Measurements from ENCODE around the gene DUOX2. TPM values are rescaled to one million over a fixed set of nuclear protein-coding genes. Genes with fewer than 3 reads are reported as not detected.

Gene DUOX2
- total and polyA plus RNA-seq, 2 experiments from 2014 or later = not detected

- H3K4me3 Mint-ChIP-seq = no peak overlapping the region
- TF ChIP-seq, protein P1, sequence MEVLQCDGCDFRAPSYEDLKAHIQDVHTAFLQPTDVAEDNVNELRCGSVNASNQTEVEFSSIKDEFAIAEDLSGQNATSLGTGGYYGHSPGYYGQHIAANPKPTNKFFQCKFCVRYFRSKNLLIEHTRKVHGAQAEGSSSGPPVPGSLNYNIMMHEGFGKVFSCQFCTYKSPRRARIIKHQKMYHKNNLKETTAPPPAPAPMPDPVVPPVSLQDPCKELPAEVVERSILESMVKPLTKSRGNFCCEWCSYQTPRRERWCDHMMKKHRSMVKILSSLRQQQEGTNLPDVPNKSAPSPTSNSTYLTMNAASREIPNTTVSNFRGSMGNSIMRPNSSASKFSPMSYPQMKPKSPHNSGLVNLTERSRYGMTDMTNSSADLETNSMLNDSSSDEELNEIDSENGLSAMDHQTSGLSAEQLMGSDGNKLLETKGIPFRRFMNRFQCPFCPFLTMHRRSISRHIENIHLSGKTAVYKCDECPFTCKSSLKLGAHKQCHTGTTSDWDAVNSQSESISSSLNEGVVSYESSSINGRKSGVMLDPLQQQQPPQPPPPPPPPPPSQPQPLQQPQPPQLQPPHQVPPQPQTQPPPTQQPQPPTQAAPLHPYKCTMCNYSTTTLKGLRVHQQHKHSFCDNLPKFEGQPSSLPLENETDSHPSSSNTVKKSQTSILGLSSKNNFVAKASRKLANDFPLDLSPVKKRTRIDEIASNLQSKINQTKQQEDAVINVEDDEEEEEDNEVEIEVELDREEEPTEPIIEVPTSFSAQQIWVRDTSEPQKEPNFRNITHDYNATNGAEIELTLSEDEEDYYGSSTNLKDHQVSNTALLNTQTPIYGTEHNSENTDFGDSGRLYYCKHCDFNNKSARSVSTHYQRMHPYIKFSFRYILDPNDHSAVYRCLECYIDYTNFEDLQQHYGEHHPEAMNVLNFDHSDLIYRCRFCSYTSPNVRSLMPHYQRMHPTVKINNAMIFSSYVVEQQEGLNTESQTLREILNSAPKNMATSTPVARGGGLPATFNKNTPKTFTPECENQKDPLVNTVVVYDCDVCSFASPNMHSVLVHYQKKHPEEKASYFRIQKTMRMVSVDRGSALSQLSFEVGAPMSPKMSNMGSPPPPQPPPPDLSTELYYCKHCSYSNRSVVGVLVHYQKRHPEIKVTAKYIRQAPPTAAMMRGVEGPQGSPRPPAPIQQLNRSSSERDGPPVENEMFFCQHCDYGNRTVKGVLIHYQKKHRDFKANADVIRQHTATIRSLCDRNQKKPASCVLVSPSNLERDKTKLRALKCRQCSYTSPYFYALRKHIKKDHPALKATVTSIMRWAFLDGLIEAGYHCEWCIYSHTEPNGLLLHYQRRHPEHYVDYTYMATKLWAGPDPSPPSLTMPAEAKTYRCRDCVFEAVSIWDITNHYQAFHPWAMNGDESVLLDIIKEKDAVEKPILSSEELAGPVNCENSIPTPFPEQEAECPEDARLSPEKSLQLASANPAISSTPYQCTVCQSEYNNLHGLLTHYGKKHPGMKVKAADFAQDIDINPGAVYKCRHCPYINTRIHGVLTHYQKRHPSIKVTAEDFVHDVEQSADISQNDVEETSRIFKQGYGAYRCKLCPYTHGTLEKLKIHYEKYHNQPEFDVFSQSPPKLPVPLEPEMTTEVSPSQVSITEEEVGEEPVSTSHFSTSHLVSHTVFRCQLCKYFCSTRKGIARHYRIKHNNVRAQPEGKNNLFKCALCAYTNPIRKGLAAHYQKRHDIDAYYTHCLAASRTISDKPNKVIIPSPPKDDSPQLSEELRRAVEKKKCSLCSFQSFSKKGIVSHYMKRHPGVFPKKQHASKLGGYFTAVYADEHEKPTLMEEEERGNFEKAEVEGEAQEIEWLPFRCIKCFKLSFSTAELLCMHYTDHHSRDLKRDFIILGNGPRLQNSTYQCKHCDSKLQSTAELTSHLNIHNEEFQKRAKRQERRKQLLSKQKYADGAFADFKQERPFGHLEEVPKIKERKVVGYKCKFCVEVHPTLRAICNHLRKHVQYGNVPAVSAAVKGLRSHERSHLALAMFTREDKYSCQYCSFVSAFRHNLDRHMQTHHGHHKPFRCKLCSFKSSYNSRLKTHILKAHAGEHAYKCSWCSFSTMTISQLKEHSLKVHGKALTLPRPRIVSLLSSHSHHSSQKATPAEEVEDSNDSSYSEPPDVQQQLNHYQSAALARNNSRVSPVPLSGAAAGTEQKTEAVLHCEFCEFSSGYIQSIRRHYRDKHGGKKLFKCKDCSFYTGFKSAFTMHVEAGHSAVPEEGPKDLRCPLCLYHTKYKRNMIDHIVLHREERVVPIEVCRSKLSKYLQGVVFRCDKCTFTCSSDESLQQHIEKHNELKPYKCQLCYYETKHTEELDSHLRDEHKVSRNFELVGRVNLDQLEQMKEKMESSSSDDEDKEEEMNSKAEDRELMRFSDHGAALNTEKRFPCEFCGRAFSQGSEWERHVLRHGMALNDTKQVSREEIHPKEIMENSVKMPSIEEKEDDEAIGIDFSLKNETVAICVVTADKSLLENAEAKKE (CRISPR knock-in tag; IDR thresholded peaks at IDR 0.05) = no peak
- no peak for TF ChIP-seq CREB1 (CRISPR knock-in tag; IDR thresholded peaks at IDR 0.05; ENCODE audit: low read depth)
- TF ChIP-seq EZH2phosphoT487 (IDR thresholded peaks at IDR 0.05; ENCODE audit: unreplicated experiment) = no peak
- TF ChIP-seq POLR2AphosphoS5 (IDR thresholded peaks at IDR 0.05; ENCODE audit: low read depth) = no peak
- TF ChIP-seq JUNB (IDR thresholded peaks at IDR 0.05; ENCODE audit: unreplicated experiment) = no peak
- no peak for TF ChIP-seq ZNF114 (CRISPR knock-in tag; IDR thresholded peaks at IDR 0.05)
- no peak for TF ChIP-seq NANOG (IDR thresholded peaks at IDR 0.05; ENCODE audit: borderline replicate concordance)
- no peak for TF ChIP-seq ZNF331 (CRISPR knock-in tag; IDR thresholded peaks at IDR 0.05; ENCODE audit: low read depth)
- no peaks in the 10 kb centered on the region for H3F3A ChIP-seq (replicated peaks; ENCODE audit: low read depth)
- no peak overlapping the region for H2AFZ ChIP-seq
- H3K79me2 ChIP-seq (replicated peaks; ENCODE audit: insufficient read depth) = no peaks in the 10 kb centered on the region
- no peak for ATAC-seq
- H3K36me3 ChIP-seq (ENCODE audit: insufficient read depth) = no peaks in the 10 kb centered on the region
- no peak overlapping the region for H3K4me3 ChIP-seq
- H3K27ac ChIP-seq (ENCODE audit: low read depth) = no peak overlapping the region
- no peaks in the 10 kb centered on the region for H3K36me3 Mint-ChIP-seq (ENCODE audit: low read depth)
- no peak for DNase-seq (ENCODE audit: low spot score)
- no peaks in the 10 kb centered on the region for H3K9me3 Mint-ChIP-seq
- H3K4me2 ChIP-seq = no peak overlapping the region
- H3K9me2 ChIP-seq (ENCODE audit: insufficient read depth) = no peaks in the 10 kb centered on the region
- H3K4me1 ChIP-seq (ENCODE audit: insufficient read depth) = no peaks in the 10 kb centered on the region
- no peaks in the 10 kb centered on the region for H3K27me3 ChIP-seq (ENCODE audit: insufficient read depth)
- no peaks in the 10 kb centered on the region for H4K20me1 ChIP-seq (replicated peaks; ENCODE audit: insufficient read depth)
- peaks cover 2% of the 10 kb centered on the region for H3K27me3 Mint-ChIP-seq (ENCODE audit: insufficient read depth, low read depth, poor library complexity)
- no peaks in the 10 kb centered on the region for H3K4me1 Mint-ChIP-seq
- no peak overlapping the region for H3K27ac Mint-ChIP-seq
These were observed 24.1 kb downstream of the DUOX2 start for GRCh38 chr15:45089712-45090373.
